TTC549 (cell line): Measurements from ENCODE around the gene TMEM176B.

ENCODE experiments used
- FAIRE-seq: peaks from 2 replicates; lab custom pipeline; 2012; peaks lifted over from hg19 to GRCh38; lab: Jason Lieb, UNC

TMEM176B gene

DNA sequence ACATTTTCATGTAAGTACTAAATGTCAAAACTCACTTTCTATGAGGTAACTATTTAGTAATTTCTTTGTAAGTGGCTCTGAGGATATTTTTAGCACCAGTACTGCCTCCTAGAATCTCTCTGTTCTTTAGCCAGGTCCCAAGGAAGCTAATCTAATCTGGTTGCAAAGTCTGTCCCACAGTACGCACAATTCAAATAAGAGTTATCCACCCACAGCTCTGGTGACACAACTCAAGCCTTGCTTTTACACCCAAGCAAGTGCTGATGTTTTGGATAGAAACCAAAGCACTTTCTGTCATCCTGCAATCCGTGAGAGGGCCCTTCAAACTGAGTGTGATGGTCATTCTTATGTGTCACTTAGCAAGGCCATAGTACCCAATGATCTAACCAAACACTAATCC is 48.5 kb downstream of the TMEM176B start:
- FAIRE-seq: no peak

- FAIRE-seq: no peak
Observed at GRCh38 chr7:150748376-150748775, 51.8 kb downstream of the TMEM176B start.

DNA sequence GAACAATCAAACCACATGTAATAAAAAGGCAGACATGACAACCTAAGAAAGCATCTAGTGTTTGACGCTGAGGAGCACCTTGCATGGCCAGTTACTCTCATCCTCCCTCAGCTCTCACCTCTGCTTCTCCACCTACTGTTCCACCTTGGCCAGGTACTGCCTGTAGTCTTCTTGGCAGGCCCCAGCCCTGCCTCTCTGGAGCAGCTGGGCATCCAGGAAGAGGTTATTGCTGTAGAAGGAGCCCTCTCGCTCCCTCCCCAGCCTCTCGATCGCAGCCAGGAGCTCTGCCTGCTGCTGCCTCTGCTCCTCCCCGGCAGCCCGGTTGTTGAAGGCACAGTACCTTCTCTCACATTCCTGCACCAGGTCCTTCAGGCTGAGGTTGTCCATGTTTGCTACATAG is 53.2 kb downstream of the TMEM176B start:
- FAIRE-seq: no peak

GRCh38 chr7:150745876-150746275 is 54.3 kb downstream of the TMEM176B start:
- FAIRE-seq: no peak

GRCh38 chr7:150745086-150745485 is 55.1 kb downstream of the TMEM176B start:
- FAIRE-seq: no peak

DNA sequence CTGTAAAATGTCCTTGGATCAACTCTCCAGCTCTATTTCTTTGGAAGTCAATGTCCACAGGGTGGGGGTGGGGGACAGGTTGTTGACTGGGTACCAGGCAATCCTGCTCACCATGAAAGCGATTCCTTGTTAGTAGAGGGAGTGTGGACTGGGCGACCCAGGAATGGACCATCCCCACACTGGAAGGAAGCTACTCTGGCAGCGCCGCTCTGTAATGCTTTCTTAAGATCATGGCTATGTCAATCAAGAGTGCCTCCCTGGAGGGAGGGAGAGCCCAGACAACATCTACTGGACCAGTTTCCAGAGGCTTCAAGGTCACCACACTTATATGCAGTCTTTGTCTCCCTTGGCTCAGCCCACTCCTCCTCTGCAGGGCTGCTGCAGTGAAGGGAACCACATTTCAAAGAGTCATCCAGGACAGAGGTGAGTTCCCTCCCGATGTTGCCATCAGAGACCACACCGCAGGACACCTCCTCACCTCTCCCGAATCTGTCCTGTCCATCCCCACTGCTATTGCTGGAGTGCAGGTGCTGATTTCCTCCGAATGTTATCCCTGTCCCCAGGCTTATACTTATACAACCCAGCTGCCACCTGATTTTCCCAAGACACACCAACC is 56.0 kb downstream of the TMEM176B start:
- no peak for FAIRE-seq

DNA sequence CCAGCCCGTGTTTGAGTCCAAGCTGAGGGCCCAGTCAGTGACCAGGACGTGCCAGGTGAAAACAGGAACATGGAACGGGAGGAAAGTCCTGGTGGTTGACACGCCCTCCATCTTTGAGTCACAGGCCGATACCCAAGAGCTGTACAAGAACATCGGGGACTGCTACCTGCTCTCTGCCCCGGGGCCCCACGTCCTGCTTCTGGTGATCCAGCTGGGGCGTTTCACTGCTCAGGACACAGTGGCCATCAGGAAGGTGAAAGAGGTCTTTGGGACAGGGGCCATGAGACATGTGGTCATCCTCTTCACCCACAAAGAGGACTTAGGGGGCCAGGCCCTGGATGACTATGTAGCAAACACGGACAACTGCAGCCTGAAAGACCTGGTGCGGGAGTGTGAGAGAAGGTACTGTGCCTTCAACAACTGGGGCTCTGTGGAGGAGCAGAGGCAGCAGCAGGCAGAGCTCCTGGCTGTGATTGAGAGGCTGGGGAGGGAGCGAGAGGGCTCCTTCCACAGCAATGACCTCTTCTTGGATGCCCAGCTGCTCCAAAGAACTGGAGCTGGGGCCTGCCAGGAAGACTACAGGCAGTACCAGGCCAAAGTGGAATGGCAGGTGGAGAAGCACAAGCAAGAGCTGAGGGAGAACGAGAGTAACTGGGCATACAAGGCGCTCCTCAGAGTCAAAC is 57.7 kb downstream of the TMEM176B start:
- no peak for FAIRE-seq
